ENCODE results near the gene FBLN7.

DNA sequence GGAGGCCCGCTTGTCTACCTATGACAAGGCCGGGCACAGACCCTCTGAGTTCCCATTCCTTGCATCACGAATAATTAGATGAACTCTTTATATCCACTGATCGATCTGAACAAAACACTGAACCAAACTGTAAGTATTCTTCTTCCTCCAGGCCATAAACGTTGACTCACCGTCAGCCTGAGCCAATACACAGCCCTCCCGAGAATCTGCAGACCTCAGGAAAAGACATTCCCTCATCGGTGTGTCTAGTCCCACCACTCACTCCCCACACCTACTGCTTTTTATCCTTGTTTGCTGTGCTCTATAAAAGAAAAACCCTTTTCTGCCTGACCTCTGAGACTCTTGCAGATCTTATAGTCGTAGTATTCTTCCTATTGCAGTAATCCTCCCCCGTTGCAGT lies 42.1 kb upstream of the FBLN7 start:
- no peak for TF ChIP-seq CTCF (conservative IDR thresholded peaks at IDR 0.05; ENCODE audit: low read length)
- TF ChIP-seq EZH2phosphoT487 (IDR thresholded peaks at IDR 0.05; ENCODE audit: borderline replicate concordance, low read depth, low read length): no peak
